GM12872 (cell line): ENCODE data around the gene CFAP61.

Source experiments
- CTCF ChIP-seq: IDR thresholded peaks from 3 replicates; pipeline ENCODE4 v1.5.1; 2011; ENCODE audit warnings: low read depth, mild to moderate bottlenecking, low read length, moderate library complexity; ENCODE audit not compliant: insufficient read depth

CFAP61 gene

GRCh38 chr20:20237093-20237959 is 185.0 kb downstream of the CFAP61 start:
- TF ChIP-seq CTCF, result peak; percentile 84

- TF ChIP-seq CTCF, result no peak
These were observed 189.6 kb downstream of the CFAP61 start for GRCh38 chr20:20241976-20242375.

- TF ChIP-seq CTCF, result no peak
These were observed 194.8 kb downstream of the CFAP61 start for GRCh38 chr20:20246996-20247633.

GRCh38 chr20:20248620-20249200 is 196.4 kb downstream of the CFAP61 start:
- no peak for TF ChIP-seq CTCF

GRCh38 chr20:20251317-20251716 is 199.0 kb downstream of the CFAP61 start:
- TF ChIP-seq CTCF, result no peak

- TF ChIP-seq CTCF, result no peak
These were observed 199.5 kb downstream of the CFAP61 start for GRCh38 chr20:20251836-20252235.

- TF ChIP-seq CTCF, result no peak
These were observed 200.9 kb downstream of the CFAP61 start for GRCh38 chr20:20253039-20253743.
